ENCODE data around the gene IGFBP1.

The IGFBP1 gene

DNA sequence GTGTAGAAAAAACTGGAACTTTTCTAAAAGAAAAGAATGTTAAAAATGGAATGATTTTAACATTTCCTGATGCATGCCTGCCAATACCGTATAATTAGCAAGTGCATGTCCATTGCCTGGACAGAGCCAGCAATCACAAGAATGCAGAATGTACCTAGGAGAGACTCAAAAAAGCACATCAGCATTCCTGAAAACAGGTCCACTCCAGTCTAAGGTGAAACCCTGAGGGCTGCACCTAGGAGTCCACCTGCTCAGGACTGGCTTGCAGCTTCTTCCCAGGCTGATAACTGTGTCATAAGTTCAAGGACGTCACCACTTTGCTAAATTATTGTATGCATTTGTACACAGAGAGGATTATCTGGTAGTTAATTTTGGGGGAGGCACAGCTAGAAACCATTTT, 20.8 kb upstream of the IGFBP1 start:
- TF ChIP-seq CTCF (IDR thresholded peaks at IDR 0.05; ENCODE audit: low read depth, low read length, missing control alignments) = no peak
- no peak overlapping the region for H3K4me3 ChIP-seq (replicated peaks; ENCODE audit: low read depth, low read length)
- DNase-seq (ENCODE audit: extremely low read depth, low read depth) = no peak

DNA sequence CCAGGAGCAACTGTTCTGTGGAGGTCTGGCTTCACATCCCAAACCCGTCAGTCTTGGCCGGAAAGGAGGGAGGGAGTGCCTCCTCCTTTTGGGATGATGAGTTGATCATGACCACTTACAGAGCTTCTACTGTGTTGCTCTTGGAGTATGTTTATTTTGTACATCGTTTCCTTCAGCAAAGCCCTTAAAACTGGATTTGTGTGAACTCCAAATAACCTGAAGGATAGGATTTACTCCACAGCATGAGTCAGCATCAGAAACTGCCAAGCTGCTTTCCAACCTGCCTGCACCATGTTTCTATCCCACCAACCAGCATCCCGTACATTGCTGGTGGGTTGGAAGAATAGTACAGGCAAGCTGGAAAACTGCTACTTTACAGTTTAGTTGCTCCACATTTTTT, 18.9 kb upstream of the IGFBP1 start:
- DNase-seq (ENCODE audit: extremely low read depth, low read depth) = peak; percentile 22
- no peak for TF ChIP-seq CTCF (IDR thresholded peaks at IDR 0.05; ENCODE audit: low read depth, low read length, missing control alignments)
- no peak overlapping the region for H3K4me3 ChIP-seq (replicated peaks; ENCODE audit: low read depth, low read length)

GRCh38 chr7:45872116-45873034, 15.9 kb upstream of the IGFBP1 start:
- TF ChIP-seq CTCF (IDR thresholded peaks at IDR 0.05; ENCODE audit: low read depth, low read length, missing control alignments) = peak; percentile 57
- no peak for DNase-seq (ENCODE audit: extremely low read depth, low read depth)
- H3K4me3 ChIP-seq (replicated peaks; ENCODE audit: low read depth, low read length) = no peak overlapping the region

GRCh38 chr7:45873035-45873354, 15.3 kb upstream of the IGFBP1 start, which contains the start of gene CCDC201:
Gene CCDC201, minus strand, starts transcription at chr7:45873082. Its CDS starts 75 bp downstream, at chr7:45873007.
- DNase-seq (ENCODE audit: extremely low read depth, low read depth) = no peak
- no peak for TF ChIP-seq CTCF (IDR thresholded peaks at IDR 0.05; ENCODE audit: low read depth, low read length, missing control alignments)
- no peak within 1 kb of the TSS for H3K4me3 ChIP-seq (replicated peaks; ENCODE audit: low read depth, low read length)

GRCh38 chr7:45873355-45873754, 14.9 kb upstream of the IGFBP1 start:
- TF ChIP-seq CTCF (IDR thresholded peaks at IDR 0.05; ENCODE audit: low read depth, low read length, missing control alignments) = no peak
- DNase-seq (ENCODE audit: extremely low read depth, low read depth) = no peak
- no peak overlapping the region for H3K4me3 ChIP-seq (replicated peaks; ENCODE audit: low read depth, low read length)

DNA sequence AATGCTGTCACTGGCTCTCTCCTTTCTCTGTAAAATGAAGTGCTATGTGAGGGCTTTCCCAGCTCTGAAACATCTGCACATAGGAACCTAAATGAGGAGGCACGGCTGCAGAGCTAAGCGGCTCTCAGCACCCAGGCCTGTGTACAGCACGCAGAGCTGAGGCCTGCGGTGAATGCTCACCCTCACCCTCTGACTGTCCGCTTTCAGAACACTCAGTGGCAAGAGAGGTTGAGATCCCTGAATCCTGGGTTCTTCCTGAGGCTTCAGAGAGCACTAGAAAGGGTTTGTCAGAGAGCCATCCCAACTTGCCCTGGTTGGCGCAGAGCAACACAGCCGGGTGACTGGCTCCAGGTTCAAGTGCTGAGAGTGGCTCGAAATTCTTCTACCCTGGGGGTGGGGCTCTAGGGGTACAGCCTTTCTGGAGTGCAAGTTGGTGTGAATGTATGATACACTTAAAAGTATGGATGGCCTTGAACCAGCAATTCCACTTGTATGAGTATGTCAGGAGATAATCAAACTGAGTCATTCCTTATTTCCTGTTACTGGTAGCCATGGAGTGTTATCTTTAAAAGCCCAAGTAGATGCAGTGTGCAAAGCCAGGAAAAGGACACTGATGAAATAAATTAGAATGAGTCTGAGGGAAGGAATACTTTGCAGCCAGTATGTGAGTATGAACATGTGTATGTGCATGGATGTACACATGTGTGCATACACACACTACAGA, 13.7 kb upstream of the IGFBP1 start:
- no peak overlapping the region for H3K4me3 ChIP-seq (replicated peaks; ENCODE audit: low read depth, low read length)
- peak; percentile 29 for DNase-seq (ENCODE audit: extremely low read depth, low read depth)
- no peak for TF ChIP-seq CTCF (IDR thresholded peaks at IDR 0.05; ENCODE audit: low read depth, low read length, missing control alignments)

All from HFF-Myc (cell line).